Measurements from ENCODE around the gene SP6. TPM values are rescaled to one million over a fixed set of nuclear protein-coding genes. Genes with fewer than 3 reads are reported as not detected.

Gene SP6
- total and polyA plus RNA-seq, 2 of the 4 experiments (the other 2 are of a cell fraction): under 0.01 to 0.31 TPM

- H3K9me3 ChIP-seq (ENCODE audit: control insufficient read depth, insufficient read depth, low read length): no peaks in the 10 kb centered on the region
- H4K5ac ChIP-seq (ENCODE audit: low read depth, low read length): no peak overlapping the region
- H3K27me3 ChIP-seq (ENCODE audit: control insufficient read depth, insufficient read depth, low read length): peaks cover 8% of the 10 kb centered on the region
- H2AK9ac ChIP-seq (replicated peaks; ENCODE audit: low read depth, low read length, poor library complexity): no peak overlapping the region
- no peak overlapping the region for H2BK120ac ChIP-seq (ENCODE audit: low read depth, low read length)
- no peak overlapping the region for H3K4me3 ChIP-seq (ENCODE audit: insufficient read depth, low read depth, low read length)
- intact Hi-C loops (cut with micrococcal nuclease): no loop called here
- CTCF ChIA-PET: interaction anchor here (0.7 to 4.8 kb wide), 3 partner anchors 22 to 43 kb away, joined by 3 to 18 read pairs (median 4); partner anchors contain the start of gene SCRN2
- no peak overlapping the region for H3K27ac ChIP-seq (ENCODE audit: insufficient read depth, low read length)
- H3K79me1 ChIP-seq (ENCODE audit: low read depth in 1 of 2, low read length in 2 of 2): no peaks in the 10 kb centered on the region
- H3K23ac ChIP-seq (ENCODE audit: low read depth, low read length): no peak overlapping the region
- no peak overlapping the region for H3K56ac ChIP-seq (ENCODE audit: extremely low read depth, insufficient read depth, low read length)
- H2AFZ ChIP-seq (replicated peaks; ENCODE audit: low read length, poor library complexity): peak overlapping the region; percentile 32
- no peak overlapping the region for H2BK15ac ChIP-seq (ENCODE audit: low read depth, low read length)
- BruUV-seq (replicated peaks): no TSS peak
- no CpG with 5 or more reads among the region's 5 CpGs for WGBS, 2 experiments (ENCODE audit: extremely low coverage in 2 of 2, insufficient read length in 1 of 2)
- no peak overlapping the region for H4K8ac ChIP-seq (ENCODE audit: low read depth in 2 of 2, low read length in 2 of 2)
- H2BK5ac ChIP-seq (ENCODE audit: low read depth, low read length, poor library complexity, severe bottlenecking): no peak overlapping the region
- no peaks in the 10 kb centered on the region for H3K36me3 ChIP-seq (ENCODE audit: control insufficient read depth, insufficient read depth, low read length)
- no peak overlapping the region for H3K4ac ChIP-seq (ENCODE audit: low read depth, low read length)
- ATAC-seq (ENCODE audit: low read depth) (no peak; the same call in 1 of the 2 replicates), DNase-seq (no peak)
- H4K91ac ChIP-seq (ENCODE audit: insufficient read depth, low read depth, low read length): no peak overlapping the region
- no peak overlapping the region for H3K14ac ChIP-seq (replicated peaks; ENCODE audit: low read depth, low read length)
- no peak overlapping the region for H3K18ac ChIP-seq (ENCODE audit: low read depth, low read length)
- no peak overlapping the region for H3K4me2 ChIP-seq (ENCODE audit: low read depth, low read length)
- H3K9ac ChIP-seq (ENCODE audit: low read depth, low read length): no peak overlapping the region
- TF ChIP-seq ELK1 (IDR thresholded peaks at IDR 0.05; ENCODE audit: borderline replicate concordance, low read depth, low read length) (no peak), SMC3 (IDR thresholded peaks at IDR 0.05; ENCODE audit: low read depth, low read length) (no peak), RAD21 (IDR thresholded peaks at IDR 0.05; ENCODE audit: low read length) (no peak), MXI1 (IDR thresholded peaks at IDR 0.05; ENCODE audit: borderline replicate concordance, low read depth, low read length) (no peak), BHLHE40 (IDR thresholded peaks at IDR 0.05; ENCODE audit: low read depth, low read length) (no peak), CHD1 (IDR thresholded peaks at IDR 0.05; ENCODE audit: low read depth, low read length) (no peak), MAFK (IDR thresholded peaks at IDR 0.05; ENCODE audit: low read depth, low read length) (no peak), FOS (IDR thresholded peaks at IDR 0.05; ENCODE audit: low read depth, low read length) (no peak), RCOR1 (IDR thresholded peaks at IDR 0.05; ENCODE audit: insufficient replicate concordance, low read length) (no peak)
- H2BK20ac ChIP-seq (ENCODE audit: low read depth, low read length): no peak overlapping the region
- no peaks in the 10 kb centered on the region for H3K9me1 ChIP-seq (ENCODE audit: insufficient read depth, low read length)
- H3K4me1 ChIP-seq (ENCODE audit: control insufficient read depth, insufficient read depth, low read length): no peaks in the 10 kb centered on the region
- H4K20me1 ChIP-seq (ENCODE audit: insufficient read depth, low read length): no peaks in the 10 kb centered on the region
- in situ Hi-C loops (cut with MboI; ENCODE audit: low sequenced_read_pairs): no loop called here
- POLR2A ChIA-PET (ENCODE audit: unreplicated experiment): no interaction called here
- no peak overlapping the region for H2AK5ac ChIP-seq (ENCODE audit: low read depth, low read length)
- dilution Hi-C loops (cut with HindIII; ENCODE audit: low sequenced_read_pairs, unreplicated experiment): no loop called here
These were observed 33.4 kb upstream of the SP6 start for GRCh38 chr17:47884427-47884740.
